Stimulated activated CD4-positive, alpha-beta T cell treated with anti-CD3 and anti-CD28 coated beads, Interleukin-15, amount 100 ng/mL, for 48 hours (primary cell): ENCODE results near the gene IL1RAPL2.
"Not testable (repeated sequence)": the region's sequence is repeated elsewhere in the genome, so short reads cannot be mapped to it uniquely, and the experiment has no call there.

Experiments
- DNase-seq, 2 donors: peaks; one replicate each; pipeline ENCODE4 v3.0.0-alpha.2; 2020; ENCODE audit warnings: low read depth in 2 of 2

IL1RAPL2 gene

GRCh38 chrX:104670051-104670450 is 104.1 kb downstream of the IL1RAPL2 start:
- no peak for DNase-seq

- not testable (repeated sequence) for DNase-seq
These were observed 111.5 kb downstream of the IL1RAPL2 start for GRCh38 chrX:104677517-104677916.

DNA sequence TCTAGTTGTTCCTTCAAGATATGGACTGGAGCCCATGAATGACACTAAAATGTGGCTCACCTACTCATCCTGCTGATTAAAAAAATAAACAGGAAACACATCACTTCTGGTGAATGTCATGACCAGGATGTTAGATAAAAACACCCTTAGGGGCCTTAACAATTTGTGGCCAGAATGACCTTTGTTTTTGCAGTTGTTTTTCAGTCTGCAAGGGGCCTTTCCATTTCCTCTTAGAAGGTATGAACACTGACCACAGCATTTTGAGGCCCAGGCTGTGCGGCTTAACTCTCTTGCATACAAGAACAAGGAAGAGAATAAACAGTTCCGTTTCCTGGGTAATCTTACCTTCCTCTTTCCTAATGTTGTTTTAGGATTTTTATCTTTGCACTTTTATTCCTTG is 113.2 kb downstream of the IL1RAPL2 start:
- DNase-seq, result no peak

DNA sequence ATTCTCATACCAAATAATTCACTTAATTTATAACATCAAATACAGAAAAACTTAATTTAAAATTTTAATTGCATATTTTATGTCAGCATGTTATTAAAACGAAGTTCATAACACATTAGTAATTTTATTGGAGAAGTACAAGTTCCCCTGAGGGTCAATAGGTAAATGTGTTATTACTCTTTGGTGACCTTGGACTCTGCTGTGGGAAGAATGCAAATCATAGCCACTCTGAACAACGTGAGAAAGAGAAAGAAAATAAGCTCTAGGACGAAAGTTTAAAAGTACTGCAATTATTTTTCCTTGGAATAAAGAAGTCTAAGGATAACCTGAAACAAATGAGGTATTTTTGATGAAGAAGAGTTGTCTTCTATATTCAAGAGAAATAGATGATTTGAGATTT is 115.2 kb downstream of the IL1RAPL2 start:
- DNase-seq, result no peak

DNA sequence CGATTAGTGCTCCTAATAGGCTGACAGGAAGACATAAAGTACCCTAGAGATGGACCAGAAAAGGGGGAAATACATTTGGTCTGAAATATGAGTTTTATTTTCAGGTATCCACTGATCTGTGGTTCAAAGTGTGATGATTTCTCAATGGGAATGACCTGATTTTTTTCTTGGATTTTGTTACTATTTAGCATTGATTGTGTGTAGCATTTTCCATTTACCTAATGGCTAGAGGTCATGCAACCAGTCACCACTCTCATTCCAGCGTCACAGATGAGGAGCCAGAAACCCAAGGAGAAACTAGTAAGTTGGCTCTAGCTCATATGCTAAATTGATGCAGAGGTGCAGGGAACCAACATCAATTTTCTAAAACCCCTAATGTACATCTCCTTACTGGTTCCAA is 118.1 kb downstream of the IL1RAPL2 start:
- DNase-seq, result no peak

GRCh38 chrX:104695593-104695992 is 129.6 kb downstream of the IL1RAPL2 start:
- DNase-seq, result no peak

GRCh38 chrX:104696667-104697066 is 130.7 kb downstream of the IL1RAPL2 start:
- no peak for DNase-seq

DNA sequence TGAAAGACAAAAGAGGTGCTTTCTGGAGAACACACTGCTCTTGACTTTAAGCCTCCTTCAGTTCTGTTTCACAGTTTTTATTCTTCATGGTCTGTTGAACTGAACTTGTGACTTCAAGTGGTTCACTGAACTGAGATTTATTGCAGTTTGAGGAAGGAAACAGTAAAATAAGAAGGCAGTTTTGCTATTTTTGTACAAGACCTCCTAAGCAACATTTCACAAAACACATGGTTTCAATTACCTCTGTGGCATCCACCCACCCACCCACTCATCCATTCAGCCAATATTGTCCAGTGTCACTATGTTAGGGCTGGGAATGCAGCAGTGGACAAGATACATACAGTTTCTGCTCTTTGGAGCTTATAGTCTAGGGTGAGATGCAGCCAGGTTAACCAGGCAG is 131.3 kb downstream of the IL1RAPL2 start:
- DNase-seq, result no peak

- DNase-seq, result no peak
These were observed 141.0 kb downstream of the IL1RAPL2 start for GRCh38 chrX:104707042-104707441.

GRCh38 chrX:104707572-104707971 is 141.6 kb downstream of the IL1RAPL2 start:
- no peak for DNase-seq

DNA sequence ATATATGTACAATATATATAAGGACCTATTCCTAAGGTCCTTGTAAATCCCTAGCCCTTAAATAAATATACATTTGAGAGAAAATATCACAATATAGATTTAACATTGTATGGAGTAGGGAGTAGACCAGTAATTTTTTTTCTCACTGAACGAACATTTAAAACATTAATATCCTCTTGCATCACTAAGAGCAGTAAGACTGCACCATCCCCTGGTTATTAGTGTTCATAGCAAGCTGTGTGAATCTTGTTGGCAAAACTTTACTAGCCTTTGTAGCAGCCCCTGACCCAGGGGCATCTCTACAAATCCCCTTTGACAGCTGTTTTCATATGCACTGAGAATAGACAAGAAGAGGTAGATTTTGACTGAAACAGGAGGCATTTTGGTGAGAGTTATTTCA is 146.5 kb downstream of the IL1RAPL2 start:
- no peak for DNase-seq

DNA sequence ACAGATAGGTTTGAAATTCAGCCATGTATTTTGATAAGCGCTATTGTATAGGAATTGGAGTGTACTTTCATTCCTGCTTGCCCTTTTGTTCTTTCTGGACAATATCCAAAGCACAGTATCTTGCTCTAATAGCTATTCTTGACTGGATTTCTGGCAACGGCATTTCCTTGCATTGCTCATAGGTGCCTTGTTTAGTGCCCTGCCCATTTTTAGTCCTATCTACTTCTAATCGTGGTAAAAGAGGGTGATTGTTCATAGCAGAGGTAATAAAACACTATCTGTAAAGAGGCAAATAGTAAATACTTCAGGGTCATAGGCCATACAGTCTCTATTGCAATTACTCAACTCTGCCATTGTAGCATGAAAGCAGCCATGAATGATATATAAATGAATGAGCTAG is 155.9 kb downstream of the IL1RAPL2 start:
- DNase-seq, result no peak

DNA sequence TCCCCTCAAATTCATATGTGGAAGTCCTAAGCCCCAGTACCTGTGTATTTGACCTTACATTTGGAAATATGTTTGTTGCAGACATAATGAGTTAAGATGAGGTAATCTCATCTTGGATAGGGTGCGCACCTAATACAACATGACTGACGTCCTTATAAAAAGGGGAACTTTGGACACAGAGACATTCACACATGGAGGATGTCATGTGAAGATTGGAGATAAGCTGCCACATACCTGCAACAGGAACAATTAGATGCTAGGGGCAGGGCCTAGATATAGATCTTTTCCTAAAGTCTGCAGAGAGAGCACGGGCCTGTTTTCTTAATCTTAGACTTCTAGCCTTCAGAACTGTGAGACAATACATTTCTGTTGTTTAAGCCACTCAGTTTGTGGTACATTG is 162.5 kb downstream of the IL1RAPL2 start:
- no peak for DNase-seq

DNA sequence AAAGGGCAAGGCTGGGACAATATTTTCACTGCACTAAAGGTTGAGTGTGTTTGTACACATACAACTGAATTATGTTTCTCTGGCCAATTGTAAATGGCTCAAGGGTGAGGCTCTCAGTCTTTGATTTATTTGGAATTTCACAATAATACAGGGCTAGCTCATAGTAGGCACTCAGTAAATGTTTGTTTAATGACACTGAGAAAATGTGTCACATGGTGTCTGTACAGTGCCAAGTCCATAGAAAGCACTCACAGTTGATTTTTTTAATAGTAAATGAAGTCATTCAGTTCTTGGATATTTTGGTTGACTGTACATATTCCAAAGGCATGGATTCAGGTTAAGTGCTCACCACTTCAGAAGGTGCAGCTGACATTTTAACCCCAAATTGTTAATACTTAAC is 176.4 kb downstream of the IL1RAPL2 start:
- no peak for DNase-seq

- no peak for DNase-seq
These were observed 179.2 kb downstream of the IL1RAPL2 start for GRCh38 chrX:104745152-104745551.

DNA sequence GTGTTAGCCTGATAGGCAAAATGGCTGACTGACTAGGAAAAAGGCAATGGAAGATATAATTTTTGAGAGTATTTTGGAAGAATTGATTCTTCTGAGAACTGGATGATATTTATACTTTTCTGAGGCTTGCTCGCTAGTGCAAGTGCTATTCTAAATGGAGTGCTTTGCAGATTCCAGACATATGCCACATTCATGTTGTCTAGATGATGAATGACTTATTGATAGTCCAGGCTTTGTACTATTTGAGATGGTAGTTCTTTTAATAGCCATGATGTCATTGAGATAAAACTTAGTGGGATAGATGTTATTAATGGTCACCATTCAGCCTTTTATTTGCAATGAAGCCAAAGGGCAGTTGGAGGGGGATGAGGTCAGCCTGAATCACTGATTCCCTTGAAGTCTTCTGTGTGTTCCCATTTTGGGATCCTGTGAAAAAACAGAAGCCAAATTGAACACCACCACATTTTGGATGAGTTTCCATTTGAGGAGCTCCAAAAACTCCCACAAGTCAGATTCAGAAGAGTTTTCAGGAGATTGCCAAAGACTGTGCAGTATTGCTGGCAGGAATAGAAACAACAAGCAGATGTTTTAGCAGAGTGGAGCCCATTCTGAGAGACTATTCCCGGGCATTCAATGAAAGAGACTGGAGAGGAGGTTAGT is 184.1 kb downstream of the IL1RAPL2 start:
- no peak for DNase-seq

DNA sequence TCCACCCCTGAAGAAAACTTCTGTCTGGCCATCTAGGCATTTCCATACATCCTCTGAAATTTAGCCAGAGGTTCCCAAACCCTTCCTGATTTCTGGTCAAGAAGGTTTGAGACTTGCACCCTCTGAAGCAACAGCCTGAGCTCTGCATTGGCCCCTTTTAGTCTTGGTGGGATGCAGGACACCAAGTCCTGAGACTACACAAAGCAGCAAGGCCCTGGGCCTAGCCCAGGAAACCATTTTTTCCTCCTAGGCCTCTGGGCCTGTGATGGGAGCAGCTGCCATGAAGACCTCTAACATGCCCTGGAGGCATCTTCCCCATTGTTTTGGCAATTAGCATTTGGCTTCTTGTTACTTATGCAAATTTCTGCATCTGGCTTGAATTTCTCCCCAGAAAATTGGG is 196.6 kb downstream of the IL1RAPL2 start:
- DNase-seq, result no peak

DNA sequence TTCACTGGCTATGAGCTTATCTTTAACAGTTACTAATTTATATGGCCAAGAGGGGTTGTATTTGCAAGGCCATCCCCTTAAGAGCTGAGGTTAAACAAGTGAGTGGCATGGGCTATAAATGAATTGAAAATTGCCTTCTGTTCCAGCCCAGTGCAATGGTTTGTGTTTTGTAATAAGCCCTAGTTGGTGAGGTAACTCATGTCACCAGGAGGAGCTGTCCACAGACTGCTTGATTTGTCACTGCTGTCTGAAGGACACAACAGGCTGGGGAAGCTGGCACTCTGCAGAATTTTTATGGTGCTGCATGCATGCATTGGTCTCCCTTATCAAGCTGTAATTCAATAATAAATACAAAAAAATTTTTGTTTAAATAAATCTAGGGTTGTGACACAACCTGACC is 223.8 kb downstream of the IL1RAPL2 start:
- no peak for DNase-seq

GRCh38 chrX:104795804-104796203 is 229.8 kb downstream of the IL1RAPL2 start:
- DNase-seq, result no peak

DNA sequence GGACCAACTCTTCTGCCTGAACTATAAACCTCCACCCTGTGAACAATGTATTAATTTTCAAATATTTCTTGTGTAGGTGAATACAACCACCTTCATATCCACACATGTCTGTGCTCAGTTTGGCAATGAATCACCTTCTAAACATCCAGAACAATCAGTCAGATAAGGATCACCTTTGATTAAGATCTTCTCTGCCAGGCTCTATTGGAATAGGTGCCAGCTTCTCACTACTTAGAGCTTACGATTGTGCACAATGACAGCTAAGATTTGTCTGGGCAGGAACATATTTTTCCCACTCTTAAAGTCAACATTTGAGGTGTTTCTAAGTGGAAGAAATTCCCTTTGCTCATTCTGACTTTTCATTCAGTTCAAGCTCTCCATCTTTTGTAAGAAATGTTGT is 237.2 kb downstream of the IL1RAPL2 start:
- no peak for DNase-seq

- no peak for DNase-seq
These were observed 240.3 kb downstream of the IL1RAPL2 start for GRCh38 chrX:104806346-104806745.

GRCh38 chrX:104833401-104833800 is 267.4 kb downstream of the IL1RAPL2 start:
- no peak for DNase-seq

- DNase-seq, result no peak
These were observed 276.6 kb downstream of the IL1RAPL2 start for GRCh38 chrX:104842646-104843045.

DNA sequence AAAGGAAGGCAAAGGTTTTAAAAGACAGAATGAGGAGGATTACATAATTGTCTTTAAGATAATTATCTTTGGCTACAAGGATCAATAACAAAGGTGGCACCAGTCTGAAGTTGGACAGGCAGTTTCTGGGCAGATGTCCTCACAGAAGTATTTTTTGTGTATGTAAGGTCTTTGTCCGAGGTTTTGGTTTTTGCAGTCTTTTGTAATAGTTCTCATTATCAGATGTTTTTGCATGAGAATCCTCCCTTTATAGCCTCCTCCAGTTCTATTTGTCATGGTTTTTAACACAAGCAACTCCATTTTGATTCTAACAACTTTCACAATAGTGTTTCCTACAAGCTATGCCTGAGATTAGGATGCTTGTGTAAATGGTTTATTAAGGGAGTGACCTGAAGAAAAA is 286.2 kb downstream of the IL1RAPL2 start:
- DNase-seq, result no peak
